ENCODE results near the gene THRA.

- TF ChIP-seq POLR2A (IDR thresholded peaks at IDR 0.05; ENCODE audit: control extremely low read depth in 1 of 2, low read depth in 2 of 2, low read length in 2 of 2) (no peak), CTCF (IDR thresholded peaks at IDR 0.05; ENCODE audit: control extremely low read depth in 1 of 3, insufficient read depth in 1 of 3, low read depth in 1 of 3, low read length in 3 of 3) (no peak), CHD1 (IDR thresholded peaks at IDR 0.05; ENCODE audit: low read depth, low read length) (no peak), EZH2 (IDR thresholded peaks at IDR 0.05; ENCODE audit: low read depth, low read length, severe bottlenecking) (no peak), SRF (IDR thresholded peaks at IDR 0.05; ENCODE audit: low read depth, low read length) (no peak), TAF1 (IDR thresholded peaks at IDR 0.05; ENCODE audit: low read depth, low read length) (no peak), POLR2AphosphoS5 (IDR thresholded peaks at IDR 0.05; ENCODE audit: low read depth, low read length) (no peak), TEAD4 (IDR thresholded peaks at IDR 0.05; ENCODE audit: low read depth, low read length) (no peak)
Observed at GRCh38 chr17:40068129-40068581, 5.4 kb downstream of the THRA start.

Data from H1 (cell line).